SU-DHL-6 (cell line): ENCODE data around the gene GALNT9.

Experiments used
- H2AFZ ChIP-seq: fragments of 200-600 bp; sonication (generic); 2 replicates; pipeline ENCODE4 v1.6.1; 2014; ENCODE audit warnings: low read depth, mild to moderate bottlenecking, moderate library complexity, mixed read lengths, antibody characterized with exemption, low read length; ENCODE audit not compliant: severe bottlenecking
- H3F3A ChIP-seq: fragments of 200-600 bp; shearing (Covaris generic); 2 replicates; pipeline ENCODE4 v1.6.0; 2016; ENCODE audit warnings: antibody characterized with exemption, mild to moderate bottlenecking; ENCODE audit not compliant: insufficient read depth
- H3K27ac ChIP-seq: fragments of 200-600 bp; sonication (generic); 2 replicates; pipeline ENCODE4 v1.5.1; 2016; ENCODE audit warnings: low read depth, mild to moderate bottlenecking, low read length, moderate library complexity, mixed read lengths
- H3K27me3 ChIP-seq: fragments of 200-600 bp; sonication (generic), shearing (Covaris generic); 2 replicates; pipeline ENCODE4 v1.6.0; 2014; ENCODE audit warnings: mild to moderate bottlenecking, low read length
- H3K36me3 ChIP-seq: fragments of 200-600 bp; sonication (generic); 2 replicates; pipeline ENCODE4 v1.6.1; 2014; ENCODE audit warnings: mild to moderate bottlenecking, low read length, mixed read lengths
- H3K4me2 ChIP-seq: fragments of 300-600, 200-600 bp; shearing (Covaris generic), sonication (generic); 2 replicates; pipeline ENCODE4 v1.6.0; 2014; ENCODE audit warnings: low read length, low read depth, mild to moderate bottlenecking; ENCODE audit not compliant: poor library complexity, severe bottlenecking
- H3K4me3 ChIP-seq: fragments of 200-600 bp; sonication (generic); 2 replicates; pipeline ENCODE4 v1.5.1; 2014; ENCODE audit warnings: antibody characterized with exemption, low read length, mild to moderate bottlenecking, mixed read lengths; ENCODE audit not compliant: insufficient read depth, poor library complexity, severe bottlenecking
- H3K79me2 ChIP-seq: fragments of 200-600 bp; sonication (generic); 2 replicates; pipeline ENCODE4 v1.6.1; 2014; ENCODE audit warnings: mild to moderate bottlenecking, low read length, moderate library complexity; ENCODE audit not compliant: insufficient read depth
- H3K9ac ChIP-seq: fragments of 200-600 bp; sonication (generic); 2 replicates; pipeline ENCODE4 v1.7.0; 2014; ENCODE audit warnings: mild to moderate bottlenecking, low read length
- H3K9me2 ChIP-seq: fragments of 200-600 bp; sonication (generic); replicated peaks from 2 replicates; pipeline ENCODE4 v1.6.1; 2014; ENCODE audit warnings: low read length; ENCODE audit not compliant: insufficient read depth
- H3K9me3 ChIP-seq: fragments of 200-600 bp; sonication (generic); 2 replicates; pipeline ENCODE4 v1.6.1; 2014; ENCODE audit warnings: low read length, mixed read lengths; ENCODE audit not compliant: insufficient read depth
- H4K20me1 ChIP-seq: fragments of 200-600 bp; sonication (generic); 2 replicates; pipeline ENCODE4 v1.6.1; 2014; ENCODE audit warnings: low read depth, mild to moderate bottlenecking, antibody characterized with exemption, low read length, moderate library complexity, mixed read lengths
- EZH2phosphoT487 ChIP-seq: fragments of 200-600 bp; sonication (generic), shearing (Covaris generic); conservative IDR thresholded peaks from 2 replicates; pipeline ENCODE4 v1.6.1; 2018; ENCODE audit warnings: mild to moderate bottlenecking, antibody characterized with exemption, low read length, moderate library complexity, mixed read lengths
- TF ChIP-seq, protein P1 (sequence below): fragments of 200-600 bp; sonication (generic); IDR thresholded peaks from one replicate; pipeline ENCODE4 v1.5.1; 2017; ENCODE audit warnings: antibody characterized with exemption, mild to moderate bottlenecking, low read length, moderate library complexity; ENCODE audit not compliant: insufficient read depth, poor library complexity, severe bottlenecking

GALNT9 gene

GRCh38 chr12:132310181-132311040, 19.0 kb downstream of the GALNT9 start:
- Histone ChIP-seq H3K9me2 (no peaks in the 10 kb centered on the region), H3K36me3 (no peaks in the 10 kb centered on the region), H3K4me2 (no peak overlapping the region), H3F3A (no peaks in the 10 kb centered on the region), H3K9ac (no peak overlapping the region), H3K79me2 (no peaks in the 10 kb centered on the region), H3K4me3 (no peak overlapping the region), H3K9me3 (no peaks in the 10 kb centered on the region), H2AFZ (no peak overlapping the region), H3K27me3 (no peaks in the 10 kb centered on the region), H3K27ac (no peak overlapping the region), H4K20me1 (no peaks in the 10 kb centered on the region)
- TF ChIP-seq, protein P1, sequence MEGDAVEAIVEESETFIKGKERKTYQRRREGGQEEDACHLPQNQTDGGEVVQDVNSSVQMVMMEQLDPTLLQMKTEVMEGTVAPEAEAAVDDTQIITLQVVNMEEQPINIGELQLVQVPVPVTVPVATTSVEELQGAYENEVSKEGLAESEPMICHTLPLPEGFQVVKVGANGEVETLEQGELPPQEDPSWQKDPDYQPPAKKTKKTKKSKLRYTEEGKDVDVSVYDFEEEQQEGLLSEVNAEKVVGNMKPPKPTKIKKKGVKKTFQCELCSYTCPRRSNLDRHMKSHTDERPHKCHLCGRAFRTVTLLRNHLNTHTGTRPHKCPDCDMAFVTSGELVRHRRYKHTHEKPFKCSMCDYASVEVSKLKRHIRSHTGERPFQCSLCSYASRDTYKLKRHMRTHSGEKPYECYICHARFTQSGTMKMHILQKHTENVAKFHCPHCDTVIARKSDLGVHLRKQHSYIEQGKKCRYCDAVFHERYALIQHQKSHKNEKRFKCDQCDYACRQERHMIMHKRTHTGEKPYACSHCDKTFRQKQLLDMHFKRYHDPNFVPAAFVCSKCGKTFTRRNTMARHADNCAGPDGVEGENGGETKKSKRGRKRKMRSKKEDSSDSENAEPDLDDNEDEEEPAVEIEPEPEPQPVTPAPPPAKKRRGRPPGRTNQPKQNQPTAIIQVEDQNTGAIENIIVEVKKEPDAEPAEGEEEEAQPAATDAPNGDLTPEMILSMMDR = no peak
- no peak for TF ChIP-seq EZH2phosphoT487

GRCh38 chr12:132309596-132310086, 19.7 kb downstream of the GALNT9 start:
- Histone ChIP-seq H3K9me2 (no peaks in the 10 kb centered on the region), H4K20me1 (no peaks in the 10 kb centered on the region), H3K4me2 (no peak overlapping the region), H3K9ac (no peak overlapping the region), H3K27ac (no peak overlapping the region), H3K27me3 (no peaks in the 10 kb centered on the region), H3K9me3 (no peaks in the 10 kb centered on the region), H3F3A (no peaks in the 10 kb centered on the region), H2AFZ (no peak overlapping the region), H3K79me2 (no peaks in the 10 kb centered on the region), H3K36me3 (no peaks in the 10 kb centered on the region), H3K4me3 (no peak overlapping the region)
- no peak for TF ChIP-seq EZH2phosphoT487
- TF ChIP-seq, protein P1 = no peak

DNA sequence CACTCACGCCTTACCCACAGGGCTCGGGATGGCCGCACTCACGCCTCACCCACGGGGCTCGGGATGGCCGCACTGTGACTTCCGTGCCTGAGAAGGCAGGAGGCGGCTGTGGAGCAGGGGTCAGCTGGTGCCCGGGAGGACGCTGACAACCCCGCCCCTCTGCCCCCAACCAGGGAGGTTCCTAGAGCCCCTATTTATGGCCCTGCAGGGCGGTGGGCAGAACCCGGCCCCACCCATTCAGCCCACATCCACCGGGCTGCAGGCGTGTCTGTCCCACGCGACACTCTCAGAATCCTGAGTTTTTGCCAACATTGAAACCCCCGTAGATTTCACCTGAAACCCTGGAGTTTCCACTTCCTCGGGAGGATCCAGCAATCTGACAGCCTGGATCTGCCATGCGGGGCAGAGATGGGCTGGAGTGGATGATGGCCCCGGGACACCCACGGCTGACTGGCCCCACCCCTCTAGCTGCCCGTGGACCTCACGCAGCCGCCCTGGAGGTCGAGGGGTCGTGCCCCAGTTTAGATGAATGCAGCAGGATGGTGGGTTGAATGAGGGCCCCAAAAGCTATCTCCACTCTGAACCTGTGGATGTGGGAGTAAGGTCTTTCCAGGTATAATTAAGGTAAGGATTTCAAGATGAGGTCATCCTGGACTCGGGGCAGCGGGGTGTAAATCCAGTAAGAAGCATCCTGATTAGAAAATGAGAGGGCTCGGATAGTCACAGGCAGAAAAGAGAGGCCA, 20.4 kb downstream of the GALNT9 start:
- Histone ChIP-seq H3K27ac (no peak overlapping the region), H3K27me3 (no peaks in the 10 kb centered on the region), H3K9me2 (no peaks in the 10 kb centered on the region), H3K4me3 (no peak overlapping the region), H3K36me3 (no peaks in the 10 kb centered on the region), H2AFZ (no peak overlapping the region), H3K79me2 (no peaks in the 10 kb centered on the region), H4K20me1 (no peaks in the 10 kb centered on the region), H3K4me2 (no peak overlapping the region), H3F3A (no peaks in the 10 kb centered on the region), H3K9ac (no peak overlapping the region), H3K9me3 (no peaks in the 10 kb centered on the region)
- no peak for TF ChIP-seq EZH2phosphoT487
- TF ChIP-seq, protein P1 = no peak
